A549 (cell line): ENCODE measurements around the gene DOCK1.

Experiments used
- BHLHE40 ChIP-seq: IDR thresholded peaks from 2 replicates; pipeline ENCODE4 v1.6.1; 2012; ENCODE audit warnings: low read depth, low read length, inconsistent platforms
- HOXB13 ChIP-seq: fragments of 250-450 bp; sonication (Bioruptor Pico); IDR thresholded peaks from 2 replicates; pipeline ENCODE4 v1.5.0; 2020; ENCODE audit warnings: low read depth, mild to moderate bottlenecking, moderate library complexity
- KDM1A ChIP-seq: fragments of 200-600 bp; sonication (generic); IDR thresholded peaks from 2 replicates; pipeline ENCODE4 v1.6.1; 2016; ENCODE audit warnings: low read depth, mild to moderate bottlenecking
- NFE2L2 ChIP-seq: fragments of 150-350 bp; conservative IDR thresholded peaks from 2 replicates; pipeline ENCODE4 v1.6.1; 2014; ENCODE audit warnings: low read length
- ZFP36 ChIP-seq: fragments of 450-650 bp; IDR thresholded peaks from 2 replicates; pipeline ENCODE4 v1.6.1; 2014; ENCODE audit warnings: borderline replicate concordance; ENCODE audit not compliant: partially characterized antibody
- TF ChIP-seq, protein P1 (sequence below): fragments of >200 bp; sonication (Bioruptor Twin); formaldehyde crosslinking; IDR thresholded peaks from 3 replicates; pipeline ENCODE4 v1.5.1; 2016
- TF ChIP-seq, protein P2 (sequence below): IDR thresholded peaks from 2 replicates; pipeline ENCODE4 v1.6.1; 2012
- TF ChIP-seq, protein P3 (sequence below): fragments of 150-350 bp; IDR thresholded peaks from 2 replicates; pipeline ENCODE4 v1.6.1; 2014; ENCODE audit warnings: low read depth, mild to moderate bottlenecking, low read length

DNA sequence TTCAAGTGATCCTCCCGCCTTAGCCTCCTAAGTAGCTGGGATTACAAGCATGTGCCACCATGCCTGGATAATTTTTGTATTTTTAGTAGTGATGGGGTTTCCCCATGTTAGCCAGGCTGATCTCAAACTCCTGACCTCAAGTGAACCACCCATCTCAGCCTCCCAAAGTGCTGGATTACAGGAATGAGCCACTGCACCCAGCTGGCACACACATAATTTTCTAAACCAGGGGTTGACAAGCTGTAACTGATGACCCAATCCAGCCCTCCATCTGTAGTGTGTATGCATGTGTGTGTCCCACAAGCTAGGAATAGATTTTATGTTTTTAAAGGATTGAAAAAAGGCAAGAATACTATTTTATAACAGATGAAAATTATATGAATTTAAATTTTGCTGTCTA, 417.1 kb downstream of the DOCK1 start:
- TF ChIP-seq KDM1A (no peak), NFE2L2 (no peak), BHLHE40 (no peak), ZFP36 (no peak), HOXB13 (CRISPR knock-in tag) (no peak)
- TF ChIP-seq, protein P1, sequence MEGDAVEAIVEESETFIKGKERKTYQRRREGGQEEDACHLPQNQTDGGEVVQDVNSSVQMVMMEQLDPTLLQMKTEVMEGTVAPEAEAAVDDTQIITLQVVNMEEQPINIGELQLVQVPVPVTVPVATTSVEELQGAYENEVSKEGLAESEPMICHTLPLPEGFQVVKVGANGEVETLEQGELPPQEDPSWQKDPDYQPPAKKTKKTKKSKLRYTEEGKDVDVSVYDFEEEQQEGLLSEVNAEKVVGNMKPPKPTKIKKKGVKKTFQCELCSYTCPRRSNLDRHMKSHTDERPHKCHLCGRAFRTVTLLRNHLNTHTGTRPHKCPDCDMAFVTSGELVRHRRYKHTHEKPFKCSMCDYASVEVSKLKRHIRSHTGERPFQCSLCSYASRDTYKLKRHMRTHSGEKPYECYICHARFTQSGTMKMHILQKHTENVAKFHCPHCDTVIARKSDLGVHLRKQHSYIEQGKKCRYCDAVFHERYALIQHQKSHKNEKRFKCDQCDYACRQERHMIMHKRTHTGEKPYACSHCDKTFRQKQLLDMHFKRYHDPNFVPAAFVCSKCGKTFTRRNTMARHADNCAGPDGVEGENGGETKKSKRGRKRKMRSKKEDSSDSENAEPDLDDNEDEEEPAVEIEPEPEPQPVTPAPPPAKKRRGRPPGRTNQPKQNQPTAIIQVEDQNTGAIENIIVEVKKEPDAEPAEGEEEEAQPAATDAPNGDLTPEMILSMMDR: no peak
- TF ChIP-seq, protein P2, sequence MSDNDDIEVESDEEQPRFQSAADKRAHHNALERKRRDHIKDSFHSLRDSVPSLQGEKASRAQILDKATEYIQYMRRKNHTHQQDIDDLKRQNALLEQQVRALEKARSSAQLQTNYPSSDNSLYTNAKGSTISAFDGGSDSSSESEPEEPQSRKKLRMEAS: no peak
- TF ChIP-seq, protein P3, sequence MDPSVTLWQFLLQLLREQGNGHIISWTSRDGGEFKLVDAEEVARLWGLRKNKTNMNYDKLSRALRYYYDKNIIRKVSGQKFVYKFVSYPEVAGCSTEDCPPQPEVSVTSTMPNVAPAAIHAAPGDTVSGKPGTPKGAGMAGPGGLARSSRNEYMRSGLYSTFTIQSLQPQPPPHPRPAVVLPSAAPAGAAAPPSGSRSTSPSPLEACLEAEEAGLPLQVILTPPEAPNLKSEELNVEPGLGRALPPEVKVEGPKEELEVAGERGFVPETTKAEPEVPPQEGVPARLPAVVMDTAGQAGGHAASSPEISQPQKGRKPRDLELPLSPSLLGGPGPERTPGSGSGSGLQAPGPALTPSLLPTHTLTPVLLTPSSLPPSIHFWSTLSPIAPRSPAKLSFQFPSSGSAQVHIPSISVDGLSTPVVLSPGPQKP: no peak
